Ectodermal cell (in vitro differentiated cells): ENCODE results near the gene CLEC18B.
"Not testable (repeated sequence)": the region's sequence is repeated elsewhere in the genome, so short reads cannot be mapped to it uniquely, and the experiment has no call there.

ENCODE experiments used
- H3K27ac ChIP-seq: 2 replicates; pipeline ENCODE4 v1.7.0; 2013; ENCODE audit warnings: mild to moderate bottlenecking, low read depth, low read length; ENCODE audit not compliant: insufficient read depth, poor library complexity, severe bottlenecking
- H3K27me3 ChIP-seq: 2 replicates; pipeline ENCODE4 v1.7.0; 2013; ENCODE audit warnings: mild to moderate bottlenecking, low read length; ENCODE audit not compliant: insufficient read depth, control insufficient read depth, poor library complexity, severe bottlenecking
- H3K36me3 ChIP-seq: one replicate; pipeline ENCODE4 v1.7.0; 2013; ENCODE audit warnings: low read length; ENCODE audit not compliant: control insufficient read depth, insufficient read depth
- H3K4me1 ChIP-seq: one replicate; pipeline ENCODE4 v1.7.0; 2013; ENCODE audit warnings: low read length; ENCODE audit not compliant: control insufficient read depth, insufficient read depth
- H3K4me3 ChIP-seq: 2 replicates; pipeline ENCODE4 v1.7.0; 2013; ENCODE audit warnings: low read depth, low read length, control low read depth; ENCODE audit not compliant: insufficient read depth
- H3K9me3 ChIP-seq: 2 replicates; pipeline ENCODE4 v1.7.0; 2013; ENCODE audit warnings: mild to moderate bottlenecking, low read length, moderate library complexity; ENCODE audit not compliant: control insufficient read depth
- WGBS, 2 experiments: methylation state at CpG; one replicate each; pipeline ENCODE4 v1.1.7; 2013; ENCODE audit warnings: missing lambda C conversion rate in 2 of 2; 5-methylcytosine and 5-hydroxymethylcytosine counted together

The CLEC18B gene

GRCh38 chr16:74407362-74407705, 13.9 kb downstream of the CLEC18B start:
- H3K4me3 ChIP-seq: peak overlapping the region; percentile 16
- not testable (repeated sequence) for H3K4me1 ChIP-seq, H3K27me3 ChIP-seq, H3K27ac ChIP-seq, H3K36me3 ChIP-seq, H3K9me3 ChIP-seq
- WGBS, 2 experiments: 23 to 26% methylated on average over 11 of the region's 23 CpGs

GRCh38 chr16:74406600-74407361, 14.5 kb downstream of the CLEC18B start:
- H3K27ac ChIP-seq, H3K27me3 ChIP-seq, H3K4me1 ChIP-seq, H3K36me3 ChIP-seq, H3K9me3 ChIP-seq: not testable (repeated sequence)
- 1 to 25% methylated on average over 6 to 19 of the region's 71 CpGs for WGBS, 2 experiments
- peak overlapping the region; percentile 16 for H3K4me3 ChIP-seq

- H3K27ac ChIP-seq, H3K4me3 ChIP-seq, H3K27me3 ChIP-seq, H3K36me3 ChIP-seq, H3K9me3 ChIP-seq, H3K4me1 ChIP-seq: not testable (repeated sequence)
- WGBS, 2 experiments: 64 to 72% methylated on average over 3 to 5 of the region's 14 CpGs
These were observed 16.9 kb downstream of the CLEC18B start for GRCh38 chr16:74404148-74404933.

GRCh38 chr16:74400238-74400637, 21.0 kb downstream of the CLEC18B start:
- not testable (repeated sequence) for H3K4me3 ChIP-seq, H3K27me3 ChIP-seq, H3K27ac ChIP-seq, H3K4me1 ChIP-seq, H3K9me3 ChIP-seq, H3K36me3 ChIP-seq
- 91 to 93% methylated on average over 3 of the region's 4 CpGs for WGBS, 2 experiments

GRCh38 chr16:74398212-74398895, 22.9 kb downstream of the CLEC18B start:
- H3K4me1 ChIP-seq, H3K9me3 ChIP-seq, H3K27me3 ChIP-seq, H3K36me3 ChIP-seq, H3K4me3 ChIP-seq, H3K27ac ChIP-seq: not testable (repeated sequence)
- 78 to 79% methylated on average over 8 to 10 of the region's 15 CpGs for WGBS, 2 experiments

- not testable (repeated sequence) for H3K27me3 ChIP-seq, H3K9me3 ChIP-seq, H3K27ac ChIP-seq, H3K4me3 ChIP-seq, H3K36me3 ChIP-seq, H3K4me1 ChIP-seq
- WGBS, 2 experiments: 89 to 92% methylated on average over 7 of the region's 7 CpGs
These were observed 24.7 kb downstream of the CLEC18B start for GRCh38 chr16:74396521-74397017.

- not testable (repeated sequence) for H3K27me3 ChIP-seq, H3K27ac ChIP-seq, H3K4me3 ChIP-seq, H3K4me1 ChIP-seq, H3K9me3 ChIP-seq, H3K36me3 ChIP-seq
- WGBS, 2 experiments: 95% methylated on average over 2 of the region's 5 CpGs
These were observed 26.7 kb downstream of the CLEC18B start for GRCh38 chr16:74394604-74395003.

GRCh38 chr16:74394131-74394530, 27.1 kb downstream of the CLEC18B start:
- not testable (repeated sequence) for H3K27ac ChIP-seq, H3K4me3 ChIP-seq, H3K9me3 ChIP-seq, H3K36me3 ChIP-seq, H3K27me3 ChIP-seq, H3K4me1 ChIP-seq
- WGBS, 2 experiments: 87 to 94% methylated on average over 8 to 9 of the region's 9 CpGs

GRCh38 chr16:74391454-74392050, 29.7 kb downstream of the CLEC18B start:
- not testable (repeated sequence) for H3K4me1 ChIP-seq, H3K36me3 ChIP-seq
- 91 to 97% methylated on average over 5 to 6 of the region's 13 CpGs for WGBS, 2 experiments

More at GRCh38 chr16:74391454-74392050, 29.7 kb downstream of the CLEC18B start:
- H3K9me3 ChIP-seq, H3K27ac ChIP-seq, H3K4me3 ChIP-seq, H3K27me3 ChIP-seq: not testable (repeated sequence)
